Body of pancreas (tissue), 4 donors: Measurements from ENCODE around the gene CHN1. TPM values are rescaled to one million over a fixed set of nuclear protein-coding genes. Genes with fewer than 3 reads are reported as not detected.

Experiments used
- ATAC-seq: fragments of 150-250 bp; one replicate; pipeline ENCODE4 v1.9.1; 2016
- DNase-seq, 4 donors: peaks; one replicate each; pipeline ENCODE4 v3.0.0-alpha.2; 2019
- H3K27ac ChIP-seq, 4 donors: fragments of 200-600 bp; sonication (generic); 1 replicate in 3 of 4; 2 replicates in 1 of 4; pipeline versions ENCODE4 v1.5.1 to v1.6.1; 2016 to 2019; ENCODE audit warnings: mild to moderate bottlenecking in 1 of 4, mixed read lengths in 1 of 4, moderate library complexity in 1 of 4
- H3K27me3 ChIP-seq, 2 donors: fragments of 200-600 bp; sonication (generic); one replicate each; pipeline ENCODE4 v1.6.0; 2016; ENCODE audit warnings: mild to moderate bottlenecking in 1 of 2
- H3K36me3 ChIP-seq, 2 donors: fragments of 200-600 bp; sonication (generic); replicated peaks in 1 of 2; 2 replicates each; pipeline ENCODE4 v1.5.1; 2016; ENCODE audit warnings: low read depth in 2 of 2; ENCODE audit not compliant: insufficient read depth in 1 of 2
- H3K4me1 ChIP-seq: fragments of 200-600 bp; sonication (generic); one replicate; pipeline ENCODE4 v1.6.0; 2016
- H3K4me3 ChIP-seq, 2 donors: fragments of 200-600 bp; sonication (generic); 1 replicate in 1 of 2; 2 replicates in 1 of 2; pipeline ENCODE4 v1.5.1; 2016 to 2019
- H3K9me3 ChIP-seq, 3 donors: fragments of 200-600 bp; sonication (generic); 1 replicate in 2 of 3; 2 replicates in 1 of 3; pipeline ENCODE4 v1.5.1; 2016
- POLR2A ChIP-seq, 3 donors: fragments of 450-650 bp; IDR thresholded peaks; one replicate each; pipeline ENCODE4 v1.6.1; 2016; ENCODE audit warnings: antibody characterized with exemption in 3 of 3, mild to moderate bottlenecking in 2 of 3
- WGBS, 2 donors: methylation state at CpG; one replicate each; pipeline ENCODE4 v1.1.5; 2017; 5-methylcytosine and 5-hydroxymethylcytosine counted together
- intact Hi-C: fragments of 100-400 bp; cut with DNase I; formaldehyde crosslinking; loops from one replicate; pipeline ENCODE4 v1.15.1; 2023
- total RNA-seq, 2 donors: library from RNA; depleted of rRNA; stranded (reverse); fragments of >200 nt; gene quantifications; one replicate each; pipeline ENCODE4 v1.1.0, GENCODE V29; 2016
- TF ChIP-seq, protein P1 (sequence below), 7 experiments: fragments of 450-650 bp in 4 of 7; fragments of 200-600 bp in 3 of 7; sonication (generic) in 3 of 7; IDR thresholded peaks; one replicate each; pipeline ENCODE4 v1.5.1; 2016 to 2019; ENCODE audit warnings: antibody characterized with exemption in 7 of 7

Gene CHN1, protein sequence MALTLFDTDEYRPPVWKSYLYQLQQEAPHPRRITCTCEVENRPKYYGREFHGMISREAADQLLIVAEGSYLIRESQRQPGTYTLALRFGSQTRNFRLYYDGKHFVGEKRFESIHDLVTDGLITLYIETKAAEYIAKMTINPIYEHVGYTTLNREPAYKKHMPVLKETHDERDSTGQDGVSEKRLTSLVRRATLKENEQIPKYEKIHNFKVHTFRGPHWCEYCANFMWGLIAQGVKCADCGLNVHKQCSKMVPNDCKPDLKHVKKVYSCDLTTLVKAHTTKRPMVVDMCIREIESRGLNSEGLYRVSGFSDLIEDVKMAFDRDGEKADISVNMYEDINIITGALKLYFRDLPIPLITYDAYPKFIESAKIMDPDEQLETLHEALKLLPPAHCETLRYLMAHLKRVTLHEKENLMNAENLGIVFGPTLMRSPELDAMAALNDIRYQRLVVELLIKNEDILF
- 10 to 100 TPM in 1 of 2 donors, 1 to 10 TPM in 1; 2.9 to 11.9 TPM for total RNA-seq

DNA sequence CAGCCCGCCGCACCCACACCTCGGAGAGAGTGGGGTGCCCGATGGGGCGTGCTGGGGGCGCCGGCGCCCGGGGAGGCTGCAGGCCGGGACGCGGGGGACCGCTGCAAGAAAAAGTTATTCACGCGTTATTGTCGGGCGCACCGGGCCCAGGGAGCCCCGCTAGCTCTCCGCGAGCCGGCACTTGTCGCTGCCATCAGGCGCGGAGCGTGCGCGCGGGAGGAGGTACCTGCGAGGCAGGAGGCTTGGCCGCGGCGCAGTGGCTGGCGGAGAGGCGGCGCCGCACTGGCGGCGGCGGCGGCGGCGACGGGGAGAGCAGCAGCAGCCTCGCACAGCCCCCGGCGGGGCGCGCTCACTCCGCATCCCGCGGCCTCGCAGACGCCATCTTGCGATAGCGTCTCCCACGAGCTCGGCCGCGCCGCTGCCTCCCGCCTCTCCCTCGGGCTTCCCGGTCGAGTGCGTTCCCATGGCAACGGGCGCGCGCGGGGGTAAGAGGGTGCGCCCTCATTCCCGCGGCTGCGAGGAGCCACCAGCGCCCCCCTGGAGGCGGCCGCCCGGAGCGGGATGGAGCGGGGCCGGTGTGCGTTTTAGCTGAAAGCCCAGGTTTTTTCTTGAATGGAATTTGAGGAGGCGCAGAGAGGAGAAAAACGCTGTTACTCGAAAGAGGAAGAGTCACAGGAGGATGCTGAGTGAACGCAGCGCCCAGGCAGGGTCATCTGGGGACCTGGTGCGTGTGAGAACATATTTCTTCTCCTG, at the start of gene CHN1:
TSS of gene CHN1 (minus strand) at position 402 of the 753 bp plus-strand sequence. CDS start 469 bp downstream, outside the sequence.
- peak within 1 kb of the TSS; percentile 41 to 58 for H3K4me3 ChIP-seq
- H3K27me3 ChIP-seq: peaks cover 0 to 4% of the 10 kb centered on the region in 2 donors

DNA sequence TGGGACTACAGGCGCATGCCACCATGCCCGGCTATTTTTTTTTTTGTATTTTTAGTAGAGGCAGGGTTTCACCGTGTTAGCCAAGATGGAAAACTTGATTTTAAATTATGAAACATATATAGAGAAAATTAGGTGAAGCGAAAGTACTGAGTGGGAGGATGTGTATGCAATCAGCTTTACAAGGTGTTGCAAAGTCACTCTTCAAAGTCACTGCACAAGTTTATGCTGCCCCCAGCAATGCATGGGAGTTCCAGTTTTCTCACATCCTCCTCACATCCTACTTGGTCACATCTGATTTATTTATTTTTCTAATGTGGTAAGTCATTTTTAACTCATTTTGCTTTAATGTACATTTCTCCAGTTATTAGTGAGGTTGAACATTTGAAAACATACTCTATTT, 49.2 kb upstream of the CHN1 start:
- H3K27ac ChIP-seq: no peak overlapping the region

More for the DNA sequence above, at the start of gene CHN1:
- 0 to 3% methylated on average over 17 to 75 of the region's 89 CpGs for WGBS, 2 donors
- H3K27ac ChIP-seq: peak within 1 kb of the TSS in 3 of 4 donors; percentile 5 to 51 (median 19)
- peaks cover 5% of the 10 kb centered on the region for H3K4me1 ChIP-seq
- H3K9me3 ChIP-seq: no peaks in the 10 kb centered on the region
- DNase-seq (peak; percentile 59 to 72 (median 66)), ATAC-seq (peak; percentile 77)
- no peaks in the 10 kb centered on the region for H3K36me3 ChIP-seq
- TF ChIP-seq, protein P1, sequence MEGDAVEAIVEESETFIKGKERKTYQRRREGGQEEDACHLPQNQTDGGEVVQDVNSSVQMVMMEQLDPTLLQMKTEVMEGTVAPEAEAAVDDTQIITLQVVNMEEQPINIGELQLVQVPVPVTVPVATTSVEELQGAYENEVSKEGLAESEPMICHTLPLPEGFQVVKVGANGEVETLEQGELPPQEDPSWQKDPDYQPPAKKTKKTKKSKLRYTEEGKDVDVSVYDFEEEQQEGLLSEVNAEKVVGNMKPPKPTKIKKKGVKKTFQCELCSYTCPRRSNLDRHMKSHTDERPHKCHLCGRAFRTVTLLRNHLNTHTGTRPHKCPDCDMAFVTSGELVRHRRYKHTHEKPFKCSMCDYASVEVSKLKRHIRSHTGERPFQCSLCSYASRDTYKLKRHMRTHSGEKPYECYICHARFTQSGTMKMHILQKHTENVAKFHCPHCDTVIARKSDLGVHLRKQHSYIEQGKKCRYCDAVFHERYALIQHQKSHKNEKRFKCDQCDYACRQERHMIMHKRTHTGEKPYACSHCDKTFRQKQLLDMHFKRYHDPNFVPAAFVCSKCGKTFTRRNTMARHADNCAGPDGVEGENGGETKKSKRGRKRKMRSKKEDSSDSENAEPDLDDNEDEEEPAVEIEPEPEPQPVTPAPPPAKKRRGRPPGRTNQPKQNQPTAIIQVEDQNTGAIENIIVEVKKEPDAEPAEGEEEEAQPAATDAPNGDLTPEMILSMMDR (IDR thresholded peaks at IDR 0.05): no peak
- no peak for TF ChIP-seq POLR2A (IDR thresholded peaks at IDR 0.05)
- intact Hi-C loops: no loop called here

DNA sequence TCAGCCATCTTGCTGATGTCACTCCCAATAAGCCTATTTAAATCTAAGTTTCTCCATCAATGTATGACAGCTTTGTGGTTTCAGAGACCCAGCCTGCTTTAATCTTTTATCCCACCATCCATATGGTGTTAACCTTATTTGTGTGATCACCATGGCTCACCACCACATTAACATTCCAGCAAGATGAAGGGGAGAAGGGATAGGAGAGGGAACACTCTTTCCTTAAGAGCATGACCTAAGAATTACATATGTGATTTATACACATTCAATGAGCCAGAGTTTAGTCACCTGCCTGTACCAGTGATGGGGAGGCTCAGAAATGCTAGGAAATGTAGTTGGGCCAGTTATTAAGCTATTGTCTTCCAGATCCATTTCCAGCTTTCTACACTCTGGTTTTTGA, 44.5 kb upstream of the CHN1 start:
- ATAC-seq (no peak), DNase-seq (no peak)
- Histone ChIP-seq H3K36me3 (no peaks in the 10 kb centered on the region), H3K27ac (no peak overlapping the region), H3K4me3 (no peak overlapping the region), H3K4me1 (no peaks in the 10 kb centered on the region), H3K9me3 (no peaks in the 10 kb centered on the region), H3K27me3 (no peaks in the 10 kb centered on the region)
- no peak for TF ChIP-seq POLR2A (IDR thresholded peaks at IDR 0.05)
- TF ChIP-seq, protein P1 (IDR thresholded peaks at IDR 0.05): no peak
- intact Hi-C loops: no loop called here

More for the DNA sequence above, 49.2 kb upstream of the CHN1 start:
- DNase-seq (no peak), ATAC-seq (no peak)
- no peak overlapping the region for H3K4me3 ChIP-seq
- H3K27me3 ChIP-seq: no peaks in the 10 kb centered on the region
- H3K36me3 ChIP-seq: no peaks in the 10 kb centered on the region
- peaks cover 9% of the 10 kb centered on the region for H3K4me1 ChIP-seq
- H3K9me3 ChIP-seq: no peaks in the 10 kb centered on the region
- TF ChIP-seq, protein P1 (IDR thresholded peaks at IDR 0.05): no peak
- TF ChIP-seq POLR2A (IDR thresholded peaks at IDR 0.05): no peak
- WGBS, 2 donors: 95 to 98% methylated on average over 4 of the region's 4 CpGs
- intact Hi-C loops: no loop called here

DNA sequence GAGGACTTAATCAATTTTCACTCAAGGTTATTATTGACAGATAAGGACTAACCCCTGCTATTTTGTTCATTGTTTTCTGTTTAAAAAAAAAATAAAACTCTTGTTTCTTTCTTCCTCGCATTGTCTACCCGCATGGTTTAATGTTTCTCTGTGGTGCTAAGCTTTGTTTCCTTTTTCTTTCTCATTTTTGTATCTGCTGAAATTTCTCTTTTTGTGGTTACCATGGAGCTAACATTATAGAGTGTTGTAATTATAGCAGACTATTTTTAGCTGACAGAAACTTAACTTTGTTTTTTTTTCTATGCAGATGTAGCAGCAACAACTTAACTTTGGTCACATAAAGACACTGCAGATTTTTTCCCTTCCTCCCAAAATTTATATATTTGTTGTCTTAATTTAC, 43.1 kb upstream of the CHN1 start:
- intact Hi-C loops: no loop called here
- WGBS, 2 donors: 85 to 89% methylated on average over 2 of the region's 2 CpGs

More for the DNA sequence above, 43.1 kb upstream of the CHN1 start:
- DNase-seq (no peak), ATAC-seq (no peak)
- Histone ChIP-seq H3K27me3 (no peaks in the 10 kb centered on the region), H3K27ac (no peak overlapping the region), H3K4me3 (no peak overlapping the region), H3K9me3 (no peaks in the 10 kb centered on the region), H3K4me1 (no peaks in the 10 kb centered on the region), H3K36me3 (no peaks in the 10 kb centered on the region)
- TF ChIP-seq POLR2A (IDR thresholded peaks at IDR 0.05): no peak
- TF ChIP-seq, protein P1 (IDR thresholded peaks at IDR 0.05): no peak
